Sigmoid colon (tissue), 7 donors: Measurements from ENCODE around the gene EVI5L. TPM values are rescaled to one million over a fixed set of nuclear protein-coding genes. Genes with fewer than 3 reads are reported as not detected.
A peak's percentile ranks its signal among the peaks of the same experiment; 100 is the strongest.

Experiments
- DNase-seq: peaks from one replicate; pipeline ENCODE4 v3.0.0-alpha.2; 2019
- H3K27ac ChIP-seq, 4 donors: fragments of 200-600 bp; sonication (generic); one replicate each; pipeline ENCODE4 v1.5.1; 2016 to 2019; ENCODE audit warnings: mild to moderate bottlenecking in 1 of 4
- H3K27me3 ChIP-seq, 3 donors: fragments of 200-600 bp; sonication (generic); one replicate each; pipeline ENCODE4 v1.5.1; 2019; ENCODE audit warnings: mild to moderate bottlenecking in 1 of 3
- H3K36me3 ChIP-seq, 4 donors: fragments of 200-600 bp; sonication (generic); one replicate each; pipeline ENCODE4 v1.5.1; 2016 to 2019
- H3K4me1 ChIP-seq, 4 donors: fragments of 200-600 bp; sonication (generic); one replicate each; pipeline ENCODE4 v1.5.1; 2017 to 2019
- H3K4me3 ChIP-seq, 4 donors: fragments of 200-600 bp; sonication (generic); one replicate each; pipeline ENCODE4 v1.5.1; 2017 to 2019; ENCODE audit warnings: mild to moderate bottlenecking in 2 of 4, moderate library complexity in 1 of 4
- H3K9me3 ChIP-seq, 4 donors: fragments of 200-600 bp in 3 of 4; sonication (generic) in 3 of 4; one replicate each; pipeline versions ENCODE4 v1.5.1 to v1.6.1; 2013 to 2019
- EP300 ChIP-seq, 4 donors: sonication (generic); formaldehyde crosslinking; IDR thresholded peaks; one replicate each; pipeline ENCODE4 v1.6.1; 2017; ENCODE audit warnings: antibody characterized with exemption in 4 of 4
- POLR2A ChIP-seq, 2 donors: fragments of 450-650 bp; IDR thresholded peaks; one replicate each; pipeline ENCODE4 v1.6.1; 2016; ENCODE audit warnings: antibody characterized with exemption in 2 of 2, mild to moderate bottlenecking in 2 of 2, moderate library complexity in 2 of 2
- POLR2AphosphoS5 ChIP-seq, 4 donors: sonication (generic); formaldehyde crosslinking; IDR thresholded peaks; one replicate each; pipeline ENCODE4 v1.6.1; 2017; ENCODE audit warnings: antibody characterized with exemption in 4 of 4
- WGBS, 2 donors: extraction: QIAGEN DNeasy Blood & Tissue Kit; methylation state at CpG; one replicate each; pipeline ENCODE4 v1.1.7; 2013; 5-methylcytosine and 5-hydroxymethylcytosine counted together
- intact Hi-C: fragments of 100-400 bp; cut with DNase I; formaldehyde crosslinking; loops from one replicate; pipeline ENCODE4 v1.15.1; 2023
- polyA plus RNA-seq, 3 donors: library from polyadenylated mRNA; stranded (reverse); fragments of 200-250 nt; gene quantifications; one replicate each; pipeline ENCODE4 v1.2.3, GENCODE V29; 2013
- total RNA-seq, 4 donors: library from RNA; depleted of rRNA; stranded (reverse); fragments of >200 nt; gene quantifications; one replicate each; pipeline ENCODE4 v1.1.0, GENCODE V29; 2016
- TF ChIP-seq, protein P1 (sequence below), 4 experiments: fragments of 450-650 bp in 3 of 4; fragments of 200-600 bp in 1 of 4; IDR thresholded peaks; one replicate each; pipeline ENCODE4 v1.5.1; 2016 to 2019; ENCODE audit warnings: antibody characterized with exemption in 4 of 4, mild to moderate bottlenecking in 3 of 4, moderate library complexity in 2 of 4
- donor health status: healthy with polysubstance abuse.
- donor health status: Bipolar disorder and iron deficiency.
- donor health status: healthy.

The EVI5L gene
- total and polyA plus RNA-seq, 7 donors, result 5.3 to 18.6 (median 10.3) TPM

DNA sequence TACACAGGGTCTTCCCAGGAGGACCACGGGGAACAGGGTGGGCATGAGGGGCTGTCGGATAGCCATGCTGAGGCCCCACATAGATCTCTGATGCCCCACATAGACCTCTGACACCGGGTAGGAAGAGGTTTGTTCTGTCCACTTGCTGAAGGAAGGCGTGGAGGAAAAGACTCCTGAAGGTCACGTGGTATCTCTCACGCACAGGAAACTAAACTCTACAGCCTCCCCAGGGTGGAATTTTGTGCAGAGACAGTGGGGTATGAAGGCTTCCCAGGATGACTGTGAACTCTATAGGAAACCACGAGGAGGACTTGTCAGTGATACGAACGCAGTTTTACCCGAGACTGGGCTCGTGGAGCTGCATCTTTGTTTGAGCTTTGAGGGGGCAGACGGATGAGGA, 2.8 kb downstream of the EVI5L start:
- intact Hi-C loops, result no loop called here

GRCh38 chr19:7833225-7834099, 3.4 kb downstream of the EVI5L start:
- no peak overlapping the region for H3K4me3 ChIP-seq
- H3K27ac ChIP-seq, result peak overlapping the region in 1 of 4 donors; percentile 8
- no peaks in the 10 kb centered on the region for H3K9me3 ChIP-seq
- no peaks in the 10 kb centered on the region for H3K27me3 ChIP-seq
- peaks cover 0 to 39% (median 32%) of the 10 kb centered on the region in 4 donors for H3K4me1 ChIP-seq
- TF ChIP-seq, protein P1, sequence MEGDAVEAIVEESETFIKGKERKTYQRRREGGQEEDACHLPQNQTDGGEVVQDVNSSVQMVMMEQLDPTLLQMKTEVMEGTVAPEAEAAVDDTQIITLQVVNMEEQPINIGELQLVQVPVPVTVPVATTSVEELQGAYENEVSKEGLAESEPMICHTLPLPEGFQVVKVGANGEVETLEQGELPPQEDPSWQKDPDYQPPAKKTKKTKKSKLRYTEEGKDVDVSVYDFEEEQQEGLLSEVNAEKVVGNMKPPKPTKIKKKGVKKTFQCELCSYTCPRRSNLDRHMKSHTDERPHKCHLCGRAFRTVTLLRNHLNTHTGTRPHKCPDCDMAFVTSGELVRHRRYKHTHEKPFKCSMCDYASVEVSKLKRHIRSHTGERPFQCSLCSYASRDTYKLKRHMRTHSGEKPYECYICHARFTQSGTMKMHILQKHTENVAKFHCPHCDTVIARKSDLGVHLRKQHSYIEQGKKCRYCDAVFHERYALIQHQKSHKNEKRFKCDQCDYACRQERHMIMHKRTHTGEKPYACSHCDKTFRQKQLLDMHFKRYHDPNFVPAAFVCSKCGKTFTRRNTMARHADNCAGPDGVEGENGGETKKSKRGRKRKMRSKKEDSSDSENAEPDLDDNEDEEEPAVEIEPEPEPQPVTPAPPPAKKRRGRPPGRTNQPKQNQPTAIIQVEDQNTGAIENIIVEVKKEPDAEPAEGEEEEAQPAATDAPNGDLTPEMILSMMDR (IDR thresholded peaks at IDR 0.05), result no peak
- TF ChIP-seq POLR2AphosphoS5 (IDR thresholded peaks at IDR 0.05), result no peak
- TF ChIP-seq EP300 (IDR thresholded peaks at IDR 0.05), result no peak
- no peak for TF ChIP-seq POLR2A (IDR thresholded peaks at IDR 0.05)
- 26 to 75% methylated on average over 23 of the region's 23 CpGs for WGBS, 2 donors
- no peaks in the 10 kb centered on the region for H3K36me3 ChIP-seq
- no peak for DNase-seq
- intact Hi-C loops, result no loop called here

More for the DNA sequence above, 2.8 kb downstream of the EVI5L start:
- no peak for DNase-seq
- Histone ChIP-seq H3K4me3 (no peak overlapping the region), H3K36me3 (no peaks in the 10 kb centered on the region), H3K27ac (peak overlapping the region in 1 of 4 donors; percentile 8), H3K9me3 (no peaks in the 10 kb centered on the region), H3K4me1 (peaks cover 0 to 39% (median 32%) of the 10 kb centered on the region in 4 donors), H3K27me3 (no peaks in the 10 kb centered on the region)
- 37 to 75% methylated on average over 12 of the region's 12 CpGs for WGBS, 2 donors
- TF ChIP-seq EP300 (IDR thresholded peaks at IDR 0.05) (no peak), POLR2A (IDR thresholded peaks at IDR 0.05) (no peak), POLR2AphosphoS5 (IDR thresholded peaks at IDR 0.05) (no peak)
- TF ChIP-seq, protein P1 (IDR thresholded peaks at IDR 0.05), result no peak

DNA sequence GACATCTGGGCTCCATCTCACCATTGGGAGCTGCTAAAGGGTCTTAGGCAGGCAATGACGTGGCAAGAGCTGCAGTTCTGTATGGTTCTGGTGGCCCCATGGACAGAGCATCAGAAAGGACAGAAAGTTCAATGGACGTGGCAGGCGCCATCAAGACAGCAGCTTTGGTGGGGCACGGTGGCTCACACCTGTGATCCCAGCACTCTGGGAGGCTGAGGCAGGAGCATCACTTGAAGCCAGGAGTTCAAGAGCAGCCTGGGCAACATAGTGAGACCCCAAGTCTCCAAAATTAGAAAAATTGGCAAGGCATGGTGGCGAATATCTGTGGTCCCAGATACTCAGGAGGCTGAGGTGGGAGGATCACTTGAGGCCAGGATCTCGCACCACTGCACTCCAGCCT, 9.5 kb downstream of the EVI5L start:
- Histone ChIP-seq H3K27me3 (no peaks in the 10 kb centered on the region), H3K9me3 (no peaks in the 10 kb centered on the region), H3K4me1 (no peaks in the 10 kb centered on the region), H3K36me3 (no peaks in the 10 kb centered on the region), H3K4me3 (no peak overlapping the region), H3K27ac (no peak overlapping the region)
- 95% methylated on average over 6 of the region's 6 CpGs for WGBS, 2 donors
- intact Hi-C loops, result no loop called here
- TF ChIP-seq POLR2AphosphoS5 (IDR thresholded peaks at IDR 0.05) (no peak), EP300 (IDR thresholded peaks at IDR 0.05) (no peak), POLR2A (IDR thresholded peaks at IDR 0.05) (no peak)
- TF ChIP-seq, protein P1 (IDR thresholded peaks at IDR 0.05), result no peak
- no peak for DNase-seq

DNA sequence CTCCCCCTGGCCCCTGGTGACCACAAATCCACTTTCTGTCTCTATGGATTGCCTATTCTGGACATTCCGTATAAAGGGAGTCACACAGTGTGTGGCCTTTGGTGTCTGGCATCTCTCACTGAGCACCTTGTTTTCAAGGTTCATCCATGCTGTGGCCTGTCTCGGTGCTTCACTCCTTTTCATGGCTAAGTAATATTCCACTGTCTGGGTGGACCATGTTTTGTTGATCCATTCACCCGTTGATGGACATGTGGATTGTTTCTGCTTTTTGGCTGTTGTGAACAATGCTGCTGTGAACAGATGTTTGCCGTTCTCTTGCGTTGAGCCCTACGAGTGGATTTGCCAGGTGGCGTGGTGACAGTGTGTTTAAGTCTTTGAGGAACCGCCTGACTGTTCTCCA, 10.6 kb downstream of the EVI5L start:
- no peak for DNase-seq
- Histone ChIP-seq H3K4me1 (no peaks in the 10 kb centered on the region), H3K36me3 (no peaks in the 10 kb centered on the region), H3K4me3 (no peak overlapping the region), H3K27ac (no peak overlapping the region), H3K27me3 (no peaks in the 10 kb centered on the region), H3K9me3 (no peaks in the 10 kb centered on the region)
- no peak for TF ChIP-seq EP300 (IDR thresholded peaks at IDR 0.05)
- no peak for TF ChIP-seq POLR2AphosphoS5 (IDR thresholded peaks at IDR 0.05)
- TF ChIP-seq, protein P1 (IDR thresholded peaks at IDR 0.05), result no peak
- TF ChIP-seq POLR2A (IDR thresholded peaks at IDR 0.05), result no peak
- WGBS, 2 donors, result 93 to 95% methylated on average over 8 of the region's 8 CpGs
- intact Hi-C loops, result no loop called here
